ENCODE measurements around the gene AHRR. TPM values are rescaled to one million over a fixed set of nuclear protein-coding genes. Genes with fewer than 3 reads are reported as not detected.
A peak's percentile ranks its signal among the peaks of the same experiment; 100 is the strongest.

The AHRR gene
- total and polyA plus RNA-seq, 7 donors: under 0.01 to 1.8 (median 1.0) TPM; not detected in 1

DNA sequence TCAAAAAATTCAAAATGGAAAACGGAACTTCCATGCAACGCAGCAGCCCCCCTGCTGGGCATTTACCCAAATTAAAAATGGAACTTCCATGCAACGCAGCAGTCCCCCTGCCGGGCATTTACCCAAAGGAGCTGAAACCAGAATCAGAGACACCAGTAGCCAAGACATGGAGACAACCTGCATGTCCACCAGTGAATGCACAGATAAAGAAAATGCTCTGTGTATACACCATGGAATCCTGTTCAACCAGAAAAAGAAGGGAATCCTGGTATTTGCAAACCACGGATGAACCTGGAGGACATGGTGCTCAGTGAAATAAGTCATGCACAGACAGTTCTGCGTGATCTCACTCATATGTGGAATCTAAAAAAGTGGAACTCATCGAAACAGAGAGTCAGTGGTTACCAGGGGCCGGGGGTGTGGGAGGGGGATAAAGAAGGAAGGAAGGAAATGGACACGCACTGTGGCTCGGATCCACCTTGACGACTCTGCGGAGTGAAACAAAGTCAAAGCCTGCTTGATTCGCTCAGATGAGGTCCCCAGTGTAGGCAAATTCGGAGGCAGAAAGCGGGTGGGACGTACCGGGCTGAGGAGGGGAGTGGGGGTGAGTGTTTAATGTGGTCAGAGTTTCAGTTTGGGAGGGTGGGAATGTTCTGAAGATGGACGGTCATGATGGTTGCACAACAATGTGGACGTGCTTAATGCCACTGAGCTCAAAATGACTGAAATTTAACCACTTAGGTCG lies 81.3 kb downstream of the AHRR start:
- Histone ChIP-seq H3K27me3 (peaks cover 0 to 31% (median 0%) of the 10 kb centered on the region in 3 donors), H3K36me3 (no peaks in the 10 kb centered on the region), H3K27ac (no peak overlapping the region), H3K4me3 (peak overlapping the region in 1 of 4 donors; percentile 16), H3K4me1 (peaks cover 0 to 17% (median 14%) of the 10 kb centered on the region in 4 donors), H3K9me3 (no peaks in the 10 kb centered on the region)
- 64 to 84% methylated on average over 20 of the region's 20 CpGs for WGBS, 2 donors
- intact Hi-C loops (cut with DNase I): no loop called here
- DNase-seq: peak; percentile 53
- TF ChIP-seq CTCF (IDR thresholded peaks at IDR 0.05) (no peak), POLR2AphosphoS5 (IDR thresholded peaks at IDR 0.05) (no peak), EP300 (IDR thresholded peaks at IDR 0.05) (no peak), POLR2A (IDR thresholded peaks at IDR 0.05) (no peak)

DNA sequence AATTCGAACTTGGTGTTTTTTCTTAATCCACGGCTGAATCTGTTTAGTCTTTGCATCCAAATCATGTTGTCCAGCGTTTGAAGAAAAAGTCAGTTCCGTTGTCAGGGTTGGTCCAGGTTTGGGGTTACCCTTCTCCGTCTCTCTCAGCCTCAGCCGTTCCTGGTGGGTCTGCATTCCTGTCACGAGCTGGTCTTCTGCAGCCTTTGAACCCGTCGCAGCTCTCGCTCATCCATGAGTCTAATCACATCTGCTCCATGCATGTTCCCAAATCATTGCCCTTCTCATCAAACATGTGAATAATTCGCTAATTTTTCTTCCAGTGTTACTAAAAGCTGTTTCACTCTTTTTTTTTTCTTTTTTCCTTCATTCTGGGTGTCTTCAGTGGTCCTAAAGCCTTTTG lies 82.5 kb downstream of the AHRR start:
- TF ChIP-seq EP300 (IDR thresholded peaks at IDR 0.05) (no peak), POLR2AphosphoS5 (IDR thresholded peaks at IDR 0.05) (no peak), CTCF (IDR thresholded peaks at IDR 0.05) (no peak), POLR2A (IDR thresholded peaks at IDR 0.05) (no peak)
- no peaks in the 10 kb centered on the region for H3K9me3 ChIP-seq
- no peak overlapping the region for H3K27ac ChIP-seq
- intact Hi-C loops (cut with DNase I): no loop called here
- H3K4me1 ChIP-seq: peaks cover 0 to 17% (median 14%) of the 10 kb centered on the region in 4 donors
- WGBS, 2 donors: 92 to 93% methylated on average over 11 of the region's 11 CpGs
- peak; percentile 28 for DNase-seq
- H3K27me3 ChIP-seq: peaks cover 0 to 24% (median 0%) of the 10 kb centered on the region in 3 donors
- H3K36me3 ChIP-seq: no peaks in the 10 kb centered on the region
- no peak overlapping the region for H3K4me3 ChIP-seq

- peak; percentile 29 for DNase-seq
- 87 to 92% methylated on average over 12 of the region's 12 CpGs for WGBS, 2 donors
- H3K27ac ChIP-seq: no peak overlapping the region
- H3K9me3 ChIP-seq: no peaks in the 10 kb centered on the region
- H3K27me3 ChIP-seq: peaks cover 0 to 17% (median 0%) of the 10 kb centered on the region in 3 donors
- no peaks in the 10 kb centered on the region for H3K36me3 ChIP-seq
- TF ChIP-seq POLR2AphosphoS5 (IDR thresholded peaks at IDR 0.05) (no peak), CTCF (IDR thresholded peaks at IDR 0.05) (no peak), POLR2A (IDR thresholded peaks at IDR 0.05) (no peak)
- intact Hi-C loops (cut with DNase I): no loop called here
- no peak overlapping the region for H3K4me3 ChIP-seq
- peaks cover 0 to 12% (median 8%) of the 10 kb centered on the region in 4 donors for H3K4me1 ChIP-seq
Observed at GRCh38 chr5:404666-405241, 83.2 kb downstream of the AHRR start.

DNA sequence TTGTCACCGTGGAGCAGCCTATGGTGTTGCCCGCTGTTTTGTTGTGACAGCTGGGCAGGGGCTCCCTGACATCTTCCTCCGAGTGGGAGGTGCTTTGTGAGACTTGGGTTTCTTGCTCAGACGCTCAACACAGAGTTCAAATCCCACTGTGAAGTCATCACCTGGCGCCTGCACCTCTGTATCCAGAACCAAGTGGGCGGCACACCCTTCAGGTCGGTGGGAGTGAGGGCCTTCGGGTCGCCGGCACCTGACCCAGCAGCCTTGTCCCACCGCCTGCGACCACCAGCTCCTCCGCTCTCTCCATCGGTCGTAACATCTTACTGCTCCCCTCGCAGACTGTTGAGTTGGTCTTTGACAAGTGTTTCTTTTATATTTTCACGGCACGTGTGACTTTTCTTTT lies 83.9 kb downstream of the AHRR start:
- intact Hi-C loops (cut with DNase I): no loop called here
- no peak overlapping the region for H3K4me3 ChIP-seq
- TF ChIP-seq POLR2A (IDR thresholded peaks at IDR 0.05) (no peak), POLR2AphosphoS5 (IDR thresholded peaks at IDR 0.05) (no peak), EP300 (IDR thresholded peaks at IDR 0.05) (no peak), CTCF (IDR thresholded peaks at IDR 0.05) (no peak)

More for the DNA sequence above, 83.9 kb downstream of the AHRR start:
- peaks cover 0 to 5% (median 1%) of the 10 kb centered on the region in 4 donors for H3K4me1 ChIP-seq
- H3K36me3 ChIP-seq: no peaks in the 10 kb centered on the region
- no peaks in the 10 kb centered on the region for H3K9me3 ChIP-seq
- WGBS, 2 donors: 90 to 91% methylated on average over 18 of the region's 18 CpGs
- no peak overlapping the region for H3K27ac ChIP-seq
- DNase-seq: peak; percentile 33
- H3K27me3 ChIP-seq: peaks cover 0 to 10% (median 0%) of the 10 kb centered on the region in 3 donors

All from sigmoid colon (tissue), 7 donors.